GM18526 (cell line): ENCODE results near the gene SPAM1.

Experiments used
- POLR2A ChIP-seq: IDR thresholded peaks from 3 replicates; pipeline ENCODE4 v1.6.1; 2011; ENCODE audit not compliant: insufficient read length; ENCODE audit errors: extremely low read depth

SPAM1 gene

DNA sequence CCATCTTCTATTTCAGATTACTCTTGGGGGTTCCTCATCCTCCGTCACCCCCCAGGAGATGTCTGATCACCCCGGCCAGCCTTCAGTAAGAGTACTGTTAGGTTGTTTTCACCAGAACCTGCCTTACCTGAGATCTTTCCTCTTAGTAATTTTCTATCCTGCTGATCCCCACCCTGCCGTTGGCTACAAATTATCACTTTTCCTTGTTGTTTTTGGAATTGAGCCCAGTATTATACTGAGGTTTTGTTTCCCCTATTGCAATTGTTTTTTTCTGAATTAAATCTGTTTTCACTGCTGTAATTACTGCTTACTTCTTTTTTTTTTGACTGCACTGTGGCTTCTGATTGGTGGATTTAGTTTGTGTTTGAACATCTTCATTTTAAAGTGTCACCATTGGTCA, 14.7 kb downstream of the SPAM1 start:
- TF ChIP-seq POLR2A = no peak

DNA sequence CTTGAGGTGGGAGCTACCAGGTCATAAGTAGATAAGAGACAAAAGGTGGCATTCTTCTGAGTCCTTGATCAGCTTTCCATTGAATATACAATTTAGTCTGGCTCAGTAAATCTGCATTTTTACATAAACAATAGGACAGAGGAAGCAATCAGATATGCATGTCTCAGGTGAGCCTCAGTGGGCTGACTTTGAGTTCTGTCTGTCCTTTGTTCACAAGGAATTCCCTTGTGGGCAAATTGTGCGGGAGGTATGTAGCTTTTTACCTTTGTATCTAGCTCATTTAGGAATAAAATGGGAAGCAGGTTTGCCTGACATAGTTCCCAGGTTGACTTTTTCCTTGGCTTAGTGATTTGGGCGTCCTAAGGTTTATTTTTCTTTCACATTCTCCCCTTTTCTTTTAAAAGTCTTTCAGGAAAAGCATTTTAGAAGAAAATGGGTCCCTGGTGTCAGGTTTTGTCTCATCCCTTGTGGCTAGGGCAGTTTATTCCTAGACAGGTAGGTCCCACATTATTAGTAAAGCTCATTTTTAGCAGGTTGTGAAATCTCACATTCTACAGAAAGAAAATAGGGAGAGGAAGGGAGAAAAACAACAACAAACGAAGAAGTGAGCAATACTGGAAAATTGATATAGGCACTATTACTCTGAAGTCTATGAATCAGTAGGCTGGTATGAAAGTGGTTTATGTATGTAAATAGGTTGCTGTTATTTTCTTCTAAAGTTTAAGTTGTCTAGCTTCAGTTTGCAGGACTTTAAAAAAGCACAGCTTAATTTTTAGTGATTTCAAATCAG, 16.5 kb downstream of the SPAM1 start:
- TF ChIP-seq POLR2A = no peak

DNA sequence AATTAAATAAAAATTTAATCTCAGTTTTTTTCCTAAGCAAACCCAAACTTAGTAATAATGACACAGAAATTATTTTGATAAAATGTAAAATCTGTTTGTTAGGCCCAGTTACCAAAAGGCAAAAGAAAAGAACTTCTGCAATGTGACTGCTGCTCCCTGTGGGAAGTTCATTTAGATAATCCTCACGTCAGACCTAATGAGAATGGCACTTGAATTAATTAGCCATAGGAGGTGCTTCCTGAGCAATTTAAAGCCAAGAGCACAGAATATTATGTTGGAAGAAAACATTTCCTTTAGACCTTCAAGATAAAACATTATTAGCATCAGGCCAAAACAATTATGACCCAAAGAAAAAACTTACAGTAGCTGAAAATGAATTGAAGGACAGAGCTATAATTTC, 19.4 kb downstream of the SPAM1 start:
- TF ChIP-seq POLR2A = no peak

DNA sequence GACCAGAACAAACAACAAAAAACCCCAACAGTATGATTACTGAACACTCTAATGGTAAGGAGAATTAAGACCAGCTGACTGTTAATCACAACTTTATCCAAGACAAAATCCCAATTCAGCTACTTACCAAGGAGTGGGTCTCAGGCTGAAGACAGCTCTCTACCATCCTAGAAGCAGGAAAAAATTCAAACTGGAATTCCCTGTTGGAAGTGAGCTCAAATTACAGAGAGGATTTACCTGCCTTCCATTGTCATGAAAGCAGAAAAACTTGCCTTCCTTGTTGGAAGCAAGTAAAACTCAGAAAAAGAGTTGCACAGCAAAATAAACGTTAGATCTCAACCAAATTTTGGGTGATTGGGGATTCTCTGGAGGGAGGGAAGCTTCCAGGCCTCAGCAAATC, 20.9 kb downstream of the SPAM1 start:
- no peak for TF ChIP-seq POLR2A

DNA sequence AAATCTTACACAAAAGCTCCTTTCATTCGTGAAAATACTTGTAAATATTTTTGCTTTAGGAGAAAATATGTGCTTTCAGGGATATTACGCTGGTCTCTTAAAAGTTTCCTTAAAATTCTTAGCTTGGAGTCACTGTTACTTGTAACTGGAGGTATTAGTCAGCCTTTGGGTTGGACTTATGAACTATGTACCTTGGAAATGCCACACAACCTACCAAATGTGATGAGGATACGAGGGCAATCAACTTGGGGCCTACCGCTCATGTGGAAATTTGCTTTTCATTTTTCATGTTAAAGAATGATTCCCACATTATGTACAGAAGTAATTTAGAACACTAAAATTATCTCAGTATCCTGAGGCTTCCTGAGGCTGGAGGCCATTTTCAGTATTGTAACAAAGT, 23.1 kb downstream of the SPAM1 start:
- no peak for TF ChIP-seq POLR2A

DNA sequence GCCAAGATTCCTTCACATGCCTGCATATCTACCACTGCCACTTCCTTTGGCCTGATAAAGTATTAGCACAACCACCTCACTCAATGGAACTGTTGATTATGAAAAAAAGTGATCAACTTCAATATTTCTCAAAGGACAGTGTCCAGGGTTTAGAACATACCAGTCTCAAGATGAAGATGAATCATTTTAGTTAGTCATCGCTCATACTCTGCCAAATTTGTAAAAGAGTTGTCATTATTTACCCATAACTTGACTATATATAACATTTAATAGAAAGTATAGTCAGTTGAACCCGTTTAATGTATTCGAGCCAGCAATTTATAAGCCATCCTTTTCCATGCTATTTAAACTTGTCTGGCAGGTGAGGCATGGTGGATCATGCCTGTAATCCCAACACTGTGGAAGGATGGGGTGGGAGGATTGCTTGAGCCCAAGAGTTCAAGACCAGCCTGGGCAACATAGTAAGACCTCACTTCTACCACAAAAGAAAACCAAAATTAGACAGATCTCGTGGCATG, 33.2 kb downstream of the SPAM1 start:
- TF ChIP-seq POLR2A = no peak

DNA sequence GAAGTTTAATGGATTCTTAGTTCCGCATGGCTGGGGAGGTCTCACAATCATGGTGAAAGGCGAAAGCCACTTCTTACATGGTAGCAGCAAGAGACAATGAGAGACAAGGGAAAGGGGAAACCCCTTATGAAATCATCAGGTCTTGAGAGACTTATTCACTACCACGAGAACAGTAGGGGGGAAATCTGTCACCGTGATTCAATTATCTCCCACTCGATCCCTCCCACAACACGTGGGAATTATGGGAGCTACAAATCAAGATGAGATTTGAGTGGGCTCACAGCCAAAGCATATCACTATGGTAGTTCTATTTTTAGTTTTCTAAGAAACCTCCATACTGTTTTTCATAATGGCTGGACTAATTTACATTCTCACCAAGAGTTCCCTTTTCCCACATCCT, 36.7 kb downstream of the SPAM1 start:
- no peak for TF ChIP-seq POLR2A

DNA sequence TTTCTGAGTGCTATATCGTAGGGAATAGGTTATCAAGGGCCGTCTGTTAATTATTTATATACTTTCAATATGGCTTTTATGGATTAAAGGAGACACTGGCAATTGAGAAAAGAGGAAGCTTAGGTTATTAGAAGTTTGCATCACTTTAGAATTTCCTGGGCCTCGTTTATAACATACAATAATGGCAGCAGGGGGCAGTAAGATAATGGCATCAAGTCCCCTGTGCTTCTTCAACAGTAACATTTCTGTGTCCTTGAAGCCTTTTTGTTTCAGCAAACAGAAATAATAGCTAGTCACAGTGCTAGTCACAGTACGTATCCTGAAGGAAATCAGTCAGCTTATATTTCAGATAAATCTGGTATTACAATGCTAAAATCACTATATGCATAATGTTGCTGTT, 41.9 kb downstream of the SPAM1 start:
- TF ChIP-seq POLR2A = no peak

DNA sequence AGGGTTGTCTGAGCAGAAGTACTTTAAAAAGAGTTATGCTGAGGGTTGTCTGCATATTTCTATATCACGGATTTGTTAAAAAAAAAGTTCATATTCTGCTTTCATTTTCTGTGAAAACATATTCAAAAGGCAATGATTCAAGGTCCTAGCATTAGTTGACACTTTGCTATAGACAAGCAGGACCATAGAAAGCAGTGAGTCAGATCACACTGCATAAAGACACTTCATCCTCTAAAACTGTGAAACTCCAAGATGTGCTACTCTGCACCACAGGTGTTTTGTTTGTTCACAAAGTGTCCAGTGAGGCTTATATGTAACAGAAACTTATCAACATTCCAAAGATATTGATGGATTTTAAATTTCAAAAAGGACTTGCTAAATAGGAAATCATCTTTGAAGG, 47.0 kb downstream of the SPAM1 start:
- TF ChIP-seq POLR2A = no peak

DNA sequence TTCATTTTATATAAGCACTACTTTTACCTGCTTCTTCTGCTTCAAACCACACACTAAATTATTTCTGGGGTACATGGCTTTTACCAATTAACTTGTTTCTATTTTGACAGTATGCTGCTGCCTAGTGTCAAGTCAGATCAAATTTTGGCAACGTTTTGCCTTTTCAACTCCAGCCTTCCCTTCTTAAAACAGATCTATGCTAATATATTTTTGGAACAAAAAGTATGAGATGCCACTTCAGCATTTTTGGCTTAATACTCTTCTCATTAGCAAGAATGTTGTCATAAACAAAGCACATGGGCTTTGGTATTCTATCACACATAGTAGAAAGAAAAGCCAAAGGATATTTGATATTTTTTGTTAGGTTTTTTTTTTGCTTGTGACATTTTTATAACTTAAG, 47.8 kb downstream of the SPAM1 start:
- no peak for TF ChIP-seq POLR2A

DNA sequence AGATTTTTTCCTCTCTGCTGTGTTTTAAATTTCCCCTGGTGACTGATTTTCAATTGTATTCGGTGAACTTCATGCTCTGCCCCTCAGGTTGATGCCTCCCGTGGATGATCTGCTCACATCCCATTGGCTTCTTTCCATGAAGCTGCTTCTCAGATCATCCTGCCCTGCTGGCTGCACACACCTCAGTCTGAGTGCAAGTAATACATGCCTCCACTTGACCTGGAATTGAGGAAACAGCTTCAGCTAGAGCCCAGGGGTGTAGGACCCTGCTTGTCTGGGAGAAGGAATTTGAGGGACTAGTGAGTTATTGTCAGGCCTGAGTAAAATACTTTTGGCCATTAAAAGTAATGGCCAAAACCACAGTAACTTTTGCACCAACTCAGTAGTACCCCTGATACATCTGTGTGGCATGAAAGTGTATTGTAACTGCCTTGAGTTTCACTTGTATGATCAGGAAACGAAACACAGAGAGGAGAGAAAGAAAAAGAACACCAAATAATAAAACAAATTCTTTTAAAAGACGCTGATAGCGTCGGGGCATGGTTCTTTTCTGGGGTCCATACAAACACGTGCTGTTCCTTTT, 49.4 kb downstream of the SPAM1 start:
- TF ChIP-seq POLR2A = no peak

DNA sequence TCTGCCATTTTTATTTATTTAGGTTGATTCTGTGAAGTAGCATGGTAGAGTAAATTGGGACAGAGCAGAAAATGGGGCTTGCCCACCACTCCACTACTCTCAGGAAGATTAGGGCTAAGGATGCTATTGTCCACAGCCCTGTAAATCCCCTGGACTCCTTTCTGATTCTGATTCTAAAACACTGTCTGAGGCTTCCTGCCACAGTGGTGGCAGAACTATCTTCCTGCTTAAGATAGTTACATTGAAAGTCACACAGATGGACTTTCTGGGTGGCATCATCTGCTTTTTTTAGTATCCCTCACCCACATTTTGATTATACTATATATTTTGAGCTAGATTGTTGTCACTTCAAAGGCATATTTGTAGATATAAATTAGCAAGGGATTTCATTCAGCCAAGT, 50.0 kb downstream of the SPAM1 start:
- TF ChIP-seq POLR2A = no peak

DNA sequence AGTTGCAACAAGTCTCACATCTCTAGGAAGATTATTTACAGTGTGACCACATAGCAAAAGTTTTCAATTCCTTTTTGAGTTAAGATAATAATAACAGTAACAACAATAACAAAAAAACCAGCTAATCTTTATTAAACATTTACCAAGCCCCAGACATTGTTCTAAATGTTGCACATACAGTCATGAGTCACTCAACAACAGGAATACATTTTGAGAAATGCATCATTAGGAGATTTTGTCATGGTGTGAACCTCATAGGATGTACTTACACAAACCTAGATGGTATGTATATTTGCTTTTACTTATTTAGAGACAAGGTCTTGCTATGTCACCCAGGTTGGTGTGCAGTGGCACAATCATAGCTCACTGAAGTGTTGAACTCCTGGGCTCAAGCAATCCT, 52.0 kb downstream of the SPAM1 start:
- no peak for TF ChIP-seq POLR2A

DNA sequence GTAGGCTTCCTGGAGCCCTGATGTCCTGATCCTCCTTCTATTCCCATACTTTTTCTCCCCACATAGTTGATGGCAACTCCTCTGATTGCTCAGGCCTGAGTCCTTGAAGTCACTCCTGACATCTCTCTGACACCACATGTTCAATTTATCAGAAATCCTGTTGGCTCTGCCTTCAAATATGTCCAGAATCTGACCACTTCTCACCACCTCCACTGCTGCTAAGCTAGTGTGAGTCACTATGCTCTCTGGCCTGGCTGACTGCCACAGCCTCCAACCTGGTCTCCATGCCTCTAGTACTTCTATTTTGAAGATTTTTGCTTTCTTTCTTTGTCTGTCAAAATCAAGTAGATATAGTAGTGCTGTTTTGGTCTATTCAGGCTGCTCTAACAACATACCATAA, 54.8 kb downstream of the SPAM1 start:
- no peak for TF ChIP-seq POLR2A

DNA sequence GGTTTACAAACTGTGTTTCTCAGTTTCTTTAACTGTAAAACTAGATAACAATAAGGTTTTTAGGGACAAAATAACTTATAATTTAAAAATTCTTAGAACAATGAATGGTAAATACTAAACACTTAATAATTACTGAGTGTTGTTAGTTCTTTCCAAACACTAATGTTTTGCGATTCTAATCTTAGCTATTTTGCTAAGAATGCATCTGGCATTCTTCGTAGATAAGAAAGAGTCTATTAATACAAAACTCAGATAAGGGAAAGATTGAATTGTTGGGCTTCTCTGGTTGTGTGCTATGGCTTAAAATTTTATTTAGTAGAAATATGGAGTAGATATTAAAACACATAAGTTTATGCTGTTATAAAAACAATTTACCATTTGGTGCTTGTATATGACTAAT, 62.4 kb downstream of the SPAM1 start:
- no peak for TF ChIP-seq POLR2A

DNA sequence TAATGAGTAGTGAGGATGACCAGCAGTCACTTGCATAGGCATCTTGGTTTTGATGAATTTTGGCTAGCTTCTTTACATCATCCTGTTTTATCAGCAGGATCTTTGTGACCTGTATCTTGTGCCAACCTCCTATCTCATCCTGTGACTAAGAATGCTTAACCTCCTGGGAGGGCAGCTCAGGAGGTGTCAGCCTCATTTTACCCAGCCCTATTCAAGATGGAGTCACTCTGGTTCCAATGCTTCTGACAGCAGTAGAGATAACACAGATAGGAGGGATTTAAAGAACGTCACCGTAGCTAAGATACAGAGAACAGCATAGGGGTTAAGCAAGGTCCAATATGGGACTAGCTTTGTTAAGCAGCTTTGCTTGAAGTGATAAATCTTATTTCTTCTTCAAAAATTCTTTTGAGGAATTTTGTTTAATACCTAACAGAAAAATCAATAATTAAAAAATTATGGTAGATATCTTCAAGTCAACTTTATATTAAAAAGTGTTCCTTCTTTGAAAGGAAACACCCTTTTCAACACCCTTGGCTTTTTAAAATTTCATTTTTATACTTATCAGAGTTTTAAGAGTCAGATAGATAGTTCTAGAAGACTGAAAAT, 68.0 kb downstream of the SPAM1 start:
- no peak for TF ChIP-seq POLR2A

DNA sequence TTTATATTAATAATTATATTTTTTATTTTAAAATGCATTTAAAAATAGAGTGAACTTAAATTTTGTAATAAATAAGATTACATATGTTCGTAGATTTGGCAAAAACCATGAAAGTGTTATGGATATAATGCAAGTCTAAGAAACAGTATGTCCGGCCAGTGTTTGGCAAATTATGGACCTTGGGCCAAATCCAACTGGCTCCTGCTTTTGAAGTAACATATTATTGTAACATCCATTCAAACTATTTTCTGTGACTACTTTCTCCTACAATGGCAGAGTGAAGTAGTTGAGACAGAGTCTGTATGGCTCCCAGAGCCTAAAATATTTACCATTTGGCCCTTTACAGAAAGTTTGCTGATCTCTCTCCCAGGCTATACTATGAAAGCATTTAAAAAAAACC, 69.0 kb downstream of the SPAM1 start:
- TF ChIP-seq POLR2A = no peak

DNA sequence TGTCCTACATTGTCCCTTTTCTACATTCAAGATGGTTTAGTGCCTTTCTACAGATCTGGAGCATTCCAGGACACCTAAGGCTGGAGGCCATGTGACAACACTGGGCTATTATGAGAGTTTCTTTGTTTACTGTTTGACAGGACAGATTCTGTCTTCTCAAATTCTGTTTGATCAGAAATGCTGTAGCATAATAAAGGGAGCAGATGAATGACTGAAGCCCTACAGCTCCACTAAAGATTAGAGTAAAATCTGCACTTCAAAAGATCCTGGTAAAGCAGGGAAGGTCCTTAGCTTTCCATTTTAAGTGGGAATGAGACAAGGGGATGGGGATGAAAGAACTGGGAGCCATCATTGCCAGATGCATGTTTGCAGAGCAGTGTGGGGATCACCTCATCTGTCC, 69.4 kb downstream of the SPAM1 start:
- TF ChIP-seq POLR2A = no peak
